ENCODE measurements around the gene RNGTT. TPM values are rescaled to one million over a fixed set of nuclear protein-coding genes. Genes with fewer than 3 reads are reported as not detected.

The RNGTT gene
- total RNA-seq, 3 donors from 2014 or later: 9.1 to 30.3 (median 22.6) TPM

GRCh38 chr6:88852775-88853174 is 110.6 kb downstream of the RNGTT start:
- no peak for DNase-seq (ENCODE audit: low spot score in 2 of 2)
- no peaks in the 10 kb centered on the region for H3K27me3 ChIP-seq
- intact Hi-C loops (cut with DNase I; ENCODE audit: low total_unique reads): no loop called here
- no peaks in the 10 kb centered on the region for H3K9me3 ChIP-seq
- H3K4me1 ChIP-seq: no peaks in the 10 kb centered on the region
- TF ChIP-seq CTCF (IDR thresholded peaks at IDR 0.05) (no peak), POLR2A (IDR thresholded peaks at IDR 0.05) (no peak), POLR2AphosphoS5 (IDR thresholded peaks at IDR 0.05) (no peak)
- no peaks in the 10 kb centered on the region for H3K36me3 ChIP-seq
- no peak overlapping the region for H3K4me3 ChIP-seq
- no peak overlapping the region for H3K27ac ChIP-seq

GRCh38 chr6:88852000-88852399 is 111.4 kb downstream of the RNGTT start:
- Histone ChIP-seq H3K36me3 (no peaks in the 10 kb centered on the region), H3K4me1 (no peaks in the 10 kb centered on the region), H3K9me3 (no peaks in the 10 kb centered on the region), H3K27ac (no peak overlapping the region), H3K4me3 (no peak overlapping the region), H3K27me3 (no peaks in the 10 kb centered on the region)
- TF ChIP-seq CTCF (IDR thresholded peaks at IDR 0.05): no peak
- TF ChIP-seq POLR2AphosphoS5 (IDR thresholded peaks at IDR 0.05): no peak
- TF ChIP-seq POLR2A (IDR thresholded peaks at IDR 0.05): no peak
- intact Hi-C loops (cut with DNase I; ENCODE audit: low total_unique reads): no loop called here
- DNase-seq (ENCODE audit: low spot score in 2 of 2): no peak

GRCh38 chr6:88848870-88849269 is 114.5 kb downstream of the RNGTT start:
- no peak overlapping the region for H3K4me3 ChIP-seq
- no peaks in the 10 kb centered on the region for H3K27me3 ChIP-seq
- no peak overlapping the region for H3K27ac ChIP-seq
- intact Hi-C loops (cut with DNase I; ENCODE audit: low total_unique reads): no loop called here
- TF ChIP-seq CTCF (IDR thresholded peaks at IDR 0.05) (no peak), POLR2AphosphoS5 (IDR thresholded peaks at IDR 0.05) (no peak), POLR2A (IDR thresholded peaks at IDR 0.05) (no peak)
- no peaks in the 10 kb centered on the region for H3K4me1 ChIP-seq
- DNase-seq (ENCODE audit: low spot score in 2 of 2): no peak
- no peaks in the 10 kb centered on the region for H3K9me3 ChIP-seq
- no peaks in the 10 kb centered on the region for H3K36me3 ChIP-seq

GRCh38 chr6:88843040-88843439 is 120.4 kb downstream of the RNGTT start:
- Histone ChIP-seq H3K4me1 (no peaks in the 10 kb centered on the region), H3K27me3 (no peaks in the 10 kb centered on the region), H3K4me3 (no peak overlapping the region), H3K36me3 (no peaks in the 10 kb centered on the region), H3K27ac (peak overlapping the region; percentile 61 to 68), H3K9me3 (no peaks in the 10 kb centered on the region)
- no peak for DNase-seq (ENCODE audit: low spot score in 2 of 2)
- intact Hi-C loops (cut with DNase I; ENCODE audit: low total_unique reads): no loop called here
- no peak for TF ChIP-seq POLR2AphosphoS5 (IDR thresholded peaks at IDR 0.05)
- no peak for TF ChIP-seq CTCF (IDR thresholded peaks at IDR 0.05)
- TF ChIP-seq POLR2A (IDR thresholded peaks at IDR 0.05): no peak

GRCh38 chr6:88842320-88842719 is 121.1 kb downstream of the RNGTT start:
- intact Hi-C loops (cut with DNase I; ENCODE audit: low total_unique reads): no loop called here
- H3K9me3 ChIP-seq: no peaks in the 10 kb centered on the region
- no peak for DNase-seq (ENCODE audit: low spot score in 2 of 2)
- H3K36me3 ChIP-seq: no peaks in the 10 kb centered on the region
- H3K27ac ChIP-seq: peak overlapping the region; percentile 61 to 68
- TF ChIP-seq POLR2AphosphoS5 (IDR thresholded peaks at IDR 0.05) (no peak), CTCF (IDR thresholded peaks at IDR 0.05) (no peak), POLR2A (IDR thresholded peaks at IDR 0.05) (no peak)
- no peaks in the 10 kb centered on the region for H3K27me3 ChIP-seq
- no peak overlapping the region for H3K4me3 ChIP-seq
- H3K4me1 ChIP-seq: no peaks in the 10 kb centered on the region
